B cell (primary cell): ENCODE measurements around the gene LYPD8. TPM values are rescaled to one million over a fixed set of nuclear protein-coding genes. Genes with fewer than 3 reads are reported as not detected.

Experiments
- ATAC-seq: fragments of 200-7000 bp; cut with Tn5 transposase; one replicate; pipeline ENCODE4 v1.10.0; 2021; ENCODE audit warnings: low read depth, mild to moderate bottlenecking, moderate number of reproducible peaks, moderate library complexity
- CTCF ChIA-PET: fragments of 350-600 bp; sonication (Branson Sonifier 250); formaldehyde crosslinking; loops from one replicate; lab custom pipeline; 2021; ENCODE audit warnings: antibody characterized with exemption, inconsistent platforms; lab: Charles Lee
- POLR2A ChIA-PET: fragments of 350-600 bp; sonication (Branson Sonifier 250); formaldehyde crosslinking; loops from one replicate; lab custom pipeline; 2021; ENCODE audit warnings: antibody characterized with exemption; lab: Charles Lee
- DNase-seq: peaks from one replicate; pipeline ENCODE4 v3.0.0; 2013
- H2AFZ ChIP-seq: 2 replicates; pipeline ENCODE4 v1.6.1; 2012; ENCODE audit warnings: mild to moderate bottlenecking, low read depth, low read length; ENCODE audit not compliant: insufficient read depth, poor library complexity, severe bottlenecking
- H3K27ac ChIP-seq, 2 donors: 1 replicate in 1 of 2; 2 replicates in 1 of 2; pipeline ENCODE4 v1.5.1; 2012 to 2013; ENCODE audit warnings: low read length in 2 of 2, mild to moderate bottlenecking in 2 of 2, moderate library complexity in 1 of 2
- H3K27me3 ChIP-seq, 4 experiments: fragments of 200-600 bp in 1 of 4; sonication (generic) in 1 of 4; replicated peaks in 1 of 4; 1 replicate in 2 of 4; 2 replicates in 2 of 4; pipeline versions ENCODE4 v1.6.1 to v1.7.0; 2013 to 2016; ENCODE audit warnings: low read length in 3 of 4, mild to moderate bottlenecking in 2 of 4, mixed read lengths in 1 of 4, moderate library complexity in 1 of 4; ENCODE audit not compliant: insufficient read depth in 4 of 4, control insufficient read depth in 3 of 4; ENCODE audit errors: control extremely low read depth in 1 of 4
- H3K36me3 ChIP-seq, 2 experiments: replicated peaks in 1 of 2; 1 replicate in 1 of 2; 2 replicates in 1 of 2; pipeline versions ENCODE4 v1.6.1 to v1.7.1; 2013; ENCODE audit warnings: low read length in 1 of 2; ENCODE audit not compliant: insufficient read depth in 2 of 2, control insufficient read depth in 1 of 2; ENCODE audit errors: control extremely low read depth in 1 of 2, extremely low read depth in 1 of 2
- H3K4me1 ChIP-seq, 2 donors: fragments of 200-600 bp in 1 of 2; sonication (generic) in 1 of 2; 1 replicate in 1 of 2; 2 replicates in 1 of 2; pipeline versions ENCODE4 v1.5.1 to v1.6.1; 2013 to 2017; ENCODE audit warnings: low read length in 2 of 2; ENCODE audit not compliant: control insufficient read depth in 2 of 2, insufficient read depth in 2 of 2
- H3K4me2 ChIP-seq: replicated peaks from 2 replicates; pipeline ENCODE3; 2012; ENCODE audit warnings: mild to moderate bottlenecking, low read depth, low read length; ENCODE audit not compliant: poor library complexity, severe bottlenecking
- H3K4me3 ChIP-seq, 5 experiments: fragments of 200-600 bp in 1 of 5; sonication (generic) in 1 of 5; 1 replicate in 3 of 5; 2 replicates in 2 of 5; pipeline versions ENCODE4 v1.5.1 to v1.7.0; 2011 to 2016; ENCODE audit warnings: low read length in 4 of 5, mild to moderate bottlenecking in 4 of 5, low read depth in 2 of 5, control low read depth in 1 of 5, moderate library complexity in 1 of 5; ENCODE audit not compliant: insufficient read depth in 1 of 5; ENCODE audit errors: control extremely low read depth in 1 of 5, extremely low read depth in 1 of 5
- H3K79me2 ChIP-seq: fragments of 200-600 bp; sonication (generic); one replicate; pipeline ENCODE4 v1.6.0; 2016; ENCODE audit warnings: low read length; ENCODE audit not compliant: control insufficient read depth, insufficient read depth
- H3K9ac ChIP-seq: fragments of 200-600 bp; sonication (generic); 2 replicates; pipeline ENCODE4 v1.6.1; 2017; ENCODE audit warnings: mild to moderate bottlenecking, low read length, moderate library complexity
- H3K9me3 ChIP-seq, 3 donors: one replicate each; pipeline versions ENCODE4 v1.6.1 to v1.7.1; 2013; ENCODE audit warnings: low read length in 2 of 3; ENCODE audit not compliant: control insufficient read depth in 2 of 3, insufficient read depth in 1 of 3; ENCODE audit errors: control extremely low read depth in 1 of 3
- H4K20me1 ChIP-seq: 2 replicates; pipeline ENCODE4 v1.6.0; 2012; ENCODE audit warnings: mild to moderate bottlenecking, low read length; ENCODE audit not compliant: insufficient read depth, control insufficient read depth, poor library complexity, severe bottlenecking
- H3K27ac Mint-ChIP-seq: one replicate; pipeline ENCODE4 v1.8.0; 2021; ENCODE audit warnings: mixed read lengths
- H3K27me3 Mint-ChIP-seq: one replicate; pipeline ENCODE4 v1.8.0; 2021; ENCODE audit warnings: mixed read lengths
- H3K4me1 Mint-ChIP-seq: one replicate; pipeline ENCODE4 v1.8.0; 2021; ENCODE audit warnings: mixed read lengths
- H3K4me3 Mint-ChIP-seq: one replicate; pipeline ENCODE4 v1.8.0; 2021; ENCODE audit warnings: mixed read lengths
- H3K9me3 Mint-ChIP-seq: one replicate; pipeline ENCODE4 v1.8.0; 2022; ENCODE audit warnings: mixed read lengths; ENCODE audit not compliant: insufficient read depth
- CTCF ChIP-seq: fragments of 200-600 bp; IDR thresholded peaks from one replicate; pipeline ENCODE4 v1.8.0; 2022; ENCODE audit warnings: antibody characterized with exemption, mild to moderate bottlenecking
- EZH2 ChIP-seq: IDR thresholded peaks from 2 replicates; pipeline ENCODE4 v1.6.1; 2012; ENCODE audit warnings: borderline replicate concordance, low read depth, mild to moderate bottlenecking, moderate library complexity, low read length; ENCODE audit not compliant: insufficient read depth, poor library complexity, severe bottlenecking
- WGBS: methylation state at CpG from one replicate; pipeline ENCODE4 v1.1.5; 2013; ENCODE audit warnings: missing lambda C conversion rate; ENCODE audit not compliant: insufficient coverage; 5-methylcytosine and 5-hydroxymethylcytosine counted together
- intact Hi-C: fragments of 100-400 bp; cut with micrococcal nuclease; formaldehyde crosslinking; loops from one replicate; pipeline ENCODE4 v1.10.0; 2022
- polyA plus RNA-seq: library from polyadenylated mRNA; depleted of rRNA; stranded (reverse); fragments of >200 nt; gene quantifications from 2 replicates; pipeline ENCODE4 v1.2.3, GENCODE V29; 2012
- total RNA-seq, 2 donors: library from RNA; stranded (reverse); fragments of 120-200 nt in 1 of 2; gene quantifications; 1 replicate in 1 of 2; 2 replicates in 1 of 2; pipeline versions ENCODE4 v1.2.3 to v1.2.4, GENCODE V29; 2013 to 2022

Gene LYPD8
- total and polyA plus RNA-seq, 2 donors (not counting 1 experiment from before 2014, with no cell fraction given) = 0.10 TPM; not detected in 1

GRCh38 chr1:248714248-248714647 is 41.3 kb downstream of the LYPD8 start:
- H3K9me3 Mint-ChIP-seq = peaks cover 10% of the 10 kb centered on the region
- no CpG with 5 or more reads among the region's 3 CpGs for WGBS
- peaks cover 6% of the 10 kb centered on the region for H3K27me3 Mint-ChIP-seq
- Histone ChIP-seq H3K27ac (no peak overlapping the region), H3K9ac (no peak overlapping the region), H3K27me3 (peaks cover 0 to 7% (median 2%) of the 10 kb centered on the region in 4 experiments), H3K4me1 (no peaks in the 10 kb centered on the region), H3K4me3 (no peak overlapping the region), H3K79me2 (no peaks in the 10 kb centered on the region), H3K4me2 (no peak overlapping the region), H3K36me3 (no peaks in the 10 kb centered on the region), H3K9me3 (peaks cover 0 to 21% (median 12%) of the 10 kb centered on the region in 3 donors), H4K20me1 (no peaks in the 10 kb centered on the region), H2AFZ (no peak overlapping the region)
- no peak for ATAC-seq
- no peak overlapping the region for H3K4me3 Mint-ChIP-seq
- intact Hi-C loops = no loop called here
- CTCF ChIA-PET = no interaction called here
- H3K4me1 Mint-ChIP-seq = no peaks in the 10 kb centered on the region
- H3K27ac Mint-ChIP-seq = no peak overlapping the region
- no peak for DNase-seq
- POLR2A ChIA-PET = no interaction called here
- TF ChIP-seq EZH2 = no peak
- TF ChIP-seq CTCF = no peak

GRCh38 chr1:248710305-248710900 is 45.2 kb downstream of the LYPD8 start:
- Histone ChIP-seq H3K4me1 (no peaks in the 10 kb centered on the region), H4K20me1 (no peaks in the 10 kb centered on the region), H3K9me3 (peaks cover 0 to 18% (median 12%) of the 10 kb centered on the region in 3 donors), H3K27me3 (peaks cover 0 to 7% (median 2%) of the 10 kb centered on the region in 4 experiments), H3K4me3 (no peak overlapping the region), H2AFZ (no peak overlapping the region), H3K27ac (no peak overlapping the region), H3K79me2 (no peaks in the 10 kb centered on the region), H3K9ac (no peak overlapping the region), H3K4me2 (no peak overlapping the region), H3K36me3 (no peaks in the 10 kb centered on the region)
- ATAC-seq = no peak
- Mint-ChIP-seq H3K27ac (no peak overlapping the region), H3K9me3 (peaks cover 10% of the 10 kb centered on the region), H3K4me1 (no peaks in the 10 kb centered on the region), H3K4me3 (no peak overlapping the region), H3K27me3 (peaks cover 6% of the 10 kb centered on the region)
- POLR2A ChIA-PET = no interaction called here
- WGBS = 71% methylated on average over 3 of the region's 4 CpGs
- CTCF ChIA-PET = interaction anchor here (0.8 kb wide), 1 partner anchor 13 kb away, joined by 4 read pairs; no protein-coding TSS in a partner anchor
- no peak for DNase-seq
- TF ChIP-seq EZH2 = no peak
- no peak for TF ChIP-seq CTCF
- intact Hi-C loops = no loop called here
